ENCODE results near the gene FCHSD2.

FCHSD2 gene

DNA sequence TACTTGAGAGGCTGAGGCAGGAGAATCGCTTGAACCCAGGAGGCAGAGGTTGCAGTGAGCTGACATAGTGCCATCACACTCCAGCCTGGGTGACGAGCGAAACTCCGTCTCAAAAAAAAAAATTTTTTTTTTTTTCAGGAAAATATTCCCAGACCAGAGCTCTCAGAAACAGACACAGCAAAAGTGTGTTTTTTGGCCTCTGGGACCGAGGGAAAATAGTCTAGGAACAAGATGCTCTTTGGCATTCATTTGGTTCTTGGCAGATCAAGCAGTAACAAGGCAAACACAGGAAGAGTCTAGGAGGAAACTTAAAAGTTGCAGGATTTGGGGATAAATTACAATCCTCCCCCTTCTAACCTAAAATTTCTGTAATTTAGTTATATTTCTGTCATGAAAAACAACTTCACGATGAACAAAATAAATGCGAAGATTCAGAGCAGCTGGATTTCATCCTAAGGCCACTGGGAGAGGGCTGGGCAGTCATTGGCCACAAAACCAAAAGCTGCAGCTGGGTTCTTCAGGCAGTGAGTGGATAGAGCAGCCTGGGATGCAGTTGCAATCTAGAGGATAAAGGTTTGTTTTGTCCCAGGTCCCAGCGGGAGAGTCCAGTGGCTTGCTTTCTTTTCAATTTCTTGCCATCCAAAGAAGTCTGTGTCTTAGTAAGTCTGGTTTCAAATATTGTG, 308.2 kb downstream of the FCHSD2 start:
- TF ChIP-seq, protein P1, sequence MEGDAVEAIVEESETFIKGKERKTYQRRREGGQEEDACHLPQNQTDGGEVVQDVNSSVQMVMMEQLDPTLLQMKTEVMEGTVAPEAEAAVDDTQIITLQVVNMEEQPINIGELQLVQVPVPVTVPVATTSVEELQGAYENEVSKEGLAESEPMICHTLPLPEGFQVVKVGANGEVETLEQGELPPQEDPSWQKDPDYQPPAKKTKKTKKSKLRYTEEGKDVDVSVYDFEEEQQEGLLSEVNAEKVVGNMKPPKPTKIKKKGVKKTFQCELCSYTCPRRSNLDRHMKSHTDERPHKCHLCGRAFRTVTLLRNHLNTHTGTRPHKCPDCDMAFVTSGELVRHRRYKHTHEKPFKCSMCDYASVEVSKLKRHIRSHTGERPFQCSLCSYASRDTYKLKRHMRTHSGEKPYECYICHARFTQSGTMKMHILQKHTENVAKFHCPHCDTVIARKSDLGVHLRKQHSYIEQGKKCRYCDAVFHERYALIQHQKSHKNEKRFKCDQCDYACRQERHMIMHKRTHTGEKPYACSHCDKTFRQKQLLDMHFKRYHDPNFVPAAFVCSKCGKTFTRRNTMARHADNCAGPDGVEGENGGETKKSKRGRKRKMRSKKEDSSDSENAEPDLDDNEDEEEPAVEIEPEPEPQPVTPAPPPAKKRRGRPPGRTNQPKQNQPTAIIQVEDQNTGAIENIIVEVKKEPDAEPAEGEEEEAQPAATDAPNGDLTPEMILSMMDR (IDR thresholded peaks at IDR 0.05; ENCODE audit: borderline replicate concordance, insufficient read depth, low read depth, low read length), result no peak
- H3K4me3 ChIP-seq (ENCODE audit: low read depth, low read length), result no peak overlapping the region

DNA sequence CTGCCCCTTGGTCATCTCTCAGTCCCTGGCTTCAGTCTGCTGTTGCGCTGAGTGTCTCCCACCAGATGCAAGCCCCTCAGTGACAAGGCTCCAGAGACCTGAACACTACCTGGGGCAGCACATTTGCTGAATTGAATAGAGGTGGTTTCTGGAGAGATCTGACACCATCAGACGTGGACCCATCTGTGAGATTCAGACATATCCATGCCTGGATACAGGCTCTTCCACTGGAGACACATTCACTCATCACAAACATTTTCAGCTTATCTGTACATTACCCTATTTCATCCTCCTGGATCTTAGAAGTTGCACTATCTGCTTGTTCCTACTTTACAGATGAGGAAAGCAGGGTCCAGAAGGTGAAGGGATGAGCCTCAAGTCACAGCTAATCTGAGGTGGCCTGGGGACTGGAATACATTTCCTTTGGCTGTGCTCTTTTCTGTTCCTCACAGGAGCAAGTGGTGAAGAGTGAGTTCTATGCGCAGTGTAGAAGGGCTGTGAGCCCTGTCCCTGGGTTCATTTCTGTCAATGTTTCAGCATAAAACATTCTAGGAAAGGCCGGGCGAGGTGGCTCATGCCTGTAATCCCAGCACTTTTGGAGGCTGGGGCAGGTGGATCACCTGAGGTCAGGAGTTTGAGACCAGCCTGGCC, 308.9 kb downstream of the FCHSD2 start:
- H3K4me3 ChIP-seq (ENCODE audit: low read depth, low read length), result no peak overlapping the region
- TF ChIP-seq, protein P1 (IDR thresholded peaks at IDR 0.05; ENCODE audit: borderline replicate concordance, insufficient read depth, low read depth, low read length), result no peak

DNA sequence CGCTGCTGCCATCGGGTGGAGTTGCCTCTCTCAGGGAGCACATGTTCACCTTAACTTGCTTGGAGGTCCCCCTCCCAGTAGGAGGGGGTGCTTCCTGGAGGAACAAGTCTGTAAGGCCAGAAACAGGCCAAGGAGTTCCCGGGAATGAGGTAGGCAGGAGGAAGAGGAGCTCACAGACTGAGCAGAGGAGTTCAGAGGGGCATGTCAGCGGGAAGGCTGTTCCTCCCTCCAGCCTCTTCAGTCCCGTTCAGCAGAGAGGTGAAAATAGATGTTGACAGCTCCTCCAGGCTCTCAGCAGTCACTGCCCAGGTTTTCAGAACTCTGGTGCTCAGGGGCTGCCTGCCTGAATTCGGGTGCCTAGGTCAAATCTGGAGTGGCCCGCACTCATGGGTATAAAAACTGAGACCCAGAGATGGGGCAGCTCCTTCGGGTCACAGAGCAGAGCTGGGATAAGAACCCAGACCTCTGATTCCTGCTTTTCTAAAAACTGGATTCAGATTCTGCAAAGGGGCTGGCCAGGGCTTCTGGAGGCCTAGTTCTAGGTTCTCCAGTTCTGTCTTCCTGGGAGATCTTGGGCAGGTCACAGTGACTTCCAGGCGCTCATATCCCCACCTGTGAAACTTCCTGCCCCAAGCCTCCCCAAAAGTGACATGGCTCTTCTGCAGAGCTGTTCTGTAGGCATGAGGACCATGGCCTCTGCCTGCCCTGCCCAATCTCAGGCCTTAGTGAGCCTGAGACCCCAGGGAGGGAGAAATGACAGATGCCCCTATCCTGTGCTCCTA, 309.6 kb downstream of the FCHSD2 start:
- no peak overlapping the region for H3K4me3 ChIP-seq (ENCODE audit: low read depth, low read length)
- TF ChIP-seq, protein P1 (IDR thresholded peaks at IDR 0.05; ENCODE audit: borderline replicate concordance, insufficient read depth, low read depth, low read length), result no peak

- TF ChIP-seq, protein P1 (IDR thresholded peaks at IDR 0.05; ENCODE audit: borderline replicate concordance, insufficient read depth, low read depth, low read length), result peak; percentile 72
- H3K4me3 ChIP-seq (ENCODE audit: low read depth, low read length), result no peak overlapping the region
These were observed 310.4 kb downstream of the FCHSD2 start for GRCh38 chr11:72831521-72832300.

- TF ChIP-seq, protein P1 (IDR thresholded peaks at IDR 0.05; ENCODE audit: borderline replicate concordance, insufficient read depth, low read depth, low read length), result no peak
- H3K4me3 ChIP-seq (ENCODE audit: low read depth, low read length), result no peak overlapping the region
These were observed 312.1 kb downstream of the FCHSD2 start for GRCh38 chr11:72829884-72830533.

GRCh38 chr11:72829178-72829577, 312.9 kb downstream of the FCHSD2 start:
- TF ChIP-seq, protein P1 (IDR thresholded peaks at IDR 0.05; ENCODE audit: borderline replicate concordance, insufficient read depth, low read depth, low read length), result no peak
- H3K4me3 ChIP-seq (ENCODE audit: low read depth, low read length), result no peak overlapping the region
